Calu3 (cell line): Measurements from ENCODE around the gene CASP9. TPM values are rescaled to one million over a fixed set of nuclear protein-coding genes. Genes with fewer than 3 reads are reported as not detected.
"Not testable (repeated sequence)": the region's sequence is repeated elsewhere in the genome, so short reads cannot be mapped to it uniquely, and the experiment has no call there.

Experiments
- BruUV-seq: library from RNA; stranded (reverse); fragments of 400-500 nt; replicated peaks from 2 replicates; lab custom pipeline; 2021; lab: Mats Ljungman, UMichigan
- CTCF ChIA-PET: fragments of 300-600 bp; sonication (Branson Sonifier 250); formaldehyde crosslinking; loops from one replicate; lab custom pipeline; 2022; ENCODE audit warnings: antibody characterized with exemption; lab: Charles Lee
- DNase-seq: peaks from one replicate; pipeline ENCODE4 v3.0.0; 2022
- H3K27ac Mint-ChIP-seq: one replicate; pipeline ENCODE4 v1.8.0; 2022; ENCODE audit warnings: mixed read lengths; ENCODE audit not compliant: unreplicated experiment
- H3K27me3 Mint-ChIP-seq: one replicate; pipeline ENCODE4 v1.8.0; 2022; ENCODE audit warnings: mixed read lengths; ENCODE audit not compliant: unreplicated experiment
- H3K36me3 Mint-ChIP-seq: one replicate; pipeline ENCODE4 v1.8.0; 2022; ENCODE audit warnings: mild to moderate bottlenecking, moderate library complexity, mixed read lengths; ENCODE audit not compliant: insufficient read depth, unreplicated experiment
- H3K4me1 Mint-ChIP-seq: one replicate; pipeline ENCODE4 v1.8.0; 2022; ENCODE audit warnings: mild to moderate bottlenecking, low read depth, mixed read lengths; ENCODE audit not compliant: unreplicated experiment
- H3K4me3 Mint-ChIP-seq: one replicate; pipeline ENCODE4 v1.8.0; 2022; ENCODE audit warnings: mild to moderate bottlenecking, low read depth, moderate library complexity, mixed read lengths; ENCODE audit not compliant: unreplicated experiment
- H3K9me3 Mint-ChIP-seq: one replicate; pipeline ENCODE4 v1.8.0; 2022; ENCODE audit warnings: low read depth, mixed read lengths; ENCODE audit not compliant: unreplicated experiment
- CTCF ChIP-seq: fragments of 200-600 bp; IDR thresholded peaks from one replicate; pipeline ENCODE4 v1.8.0; 2022; ENCODE audit warnings: antibody characterized with exemption; ENCODE audit not compliant: unreplicated experiment
- intact Hi-C: fragments of 100-400 bp; cut with micrococcal nuclease; formaldehyde crosslinking; loops from one replicate; pipeline ENCODE4 v1.10.0; 2022; ENCODE audit not compliant: unreplicated experiment
- total RNA-seq: library from RNA; stranded (reverse); gene quantifications from 2 replicates; pipeline ENCODE4 v1.2.3, GENCODE V29; 2022

Gene CASP9
- total RNA-seq, 1 experiment from 2014 or later, result 8.4 TPM

GRCh38 chr1:15460708-15461095 lies 63.3 kb downstream of the CASP9 start:
- no peak for DNase-seq
- intact Hi-C loops, result no loop called here
- Mint-ChIP-seq H3K4me1 (no peaks in the 10 kb centered on the region), H3K27me3 (no peaks in the 10 kb centered on the region), H3K27ac (no peak overlapping the region), H3K4me3 (no peak overlapping the region), H3K9me3 (no peaks in the 10 kb centered on the region), H3K36me3 (no peaks in the 10 kb centered on the region)
- BruUV-seq, result no TSS peak
- CTCF ChIA-PET, result interaction anchor here (0.7 kb wide), 1 partner anchor 362 kb away, joined by 4 read pairs; no protein-coding TSS in a partner anchor
- TF ChIP-seq CTCF, result no peak

DNA sequence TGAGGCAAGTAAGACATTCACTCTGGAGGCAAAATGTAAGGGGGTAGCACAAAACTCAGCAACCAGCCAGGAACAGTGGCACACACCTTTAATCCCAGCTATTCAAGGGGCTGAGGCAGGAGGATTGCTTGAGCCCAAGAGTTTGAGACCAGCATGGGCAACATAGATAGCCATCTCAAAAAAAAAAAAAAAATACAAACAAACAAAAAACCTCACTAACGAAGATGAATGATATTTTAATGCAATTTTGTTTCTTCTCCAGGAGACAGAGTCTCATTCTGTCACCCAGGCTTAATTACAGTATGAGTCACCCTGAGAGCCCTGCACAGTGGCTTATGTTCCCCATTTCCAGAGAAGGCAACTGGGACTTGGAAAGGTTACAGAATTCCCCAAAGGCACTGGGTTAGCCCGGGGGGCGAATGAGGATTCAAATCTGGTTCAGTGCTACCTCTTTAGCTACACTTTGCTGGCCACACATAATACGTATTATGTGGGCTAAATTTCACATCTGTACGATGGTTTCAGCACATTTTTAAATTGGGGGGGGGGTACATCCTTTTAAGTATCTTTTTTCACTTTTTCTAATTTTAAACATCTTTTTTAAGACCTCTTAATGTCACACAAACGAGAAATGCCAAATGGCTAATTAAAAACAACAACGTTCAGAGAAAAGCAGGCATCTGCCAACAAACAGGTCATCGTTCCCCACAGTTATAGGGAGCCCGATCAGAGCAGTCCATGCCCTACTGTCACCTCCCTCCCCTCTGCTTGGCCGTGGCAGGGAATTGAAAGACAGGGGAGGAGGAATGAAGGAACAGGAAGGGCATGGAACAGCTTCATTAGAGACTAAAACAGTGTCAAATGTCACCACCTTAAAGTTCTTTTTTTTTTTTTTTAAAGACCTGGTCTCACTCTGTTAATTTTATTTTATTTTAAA lies 64.0 kb downstream of the CASP9 start:
- CTCF ChIA-PET, result interaction anchor here (0.7 kb wide), 1 partner anchor 361 kb away, joined by 4 read pairs; no protein-coding TSS in a partner anchor
- Mint-ChIP-seq H3K9me3 (no peaks in the 10 kb centered on the region), H3K36me3 (no peaks in the 10 kb centered on the region), H3K27me3 (no peaks in the 10 kb centered on the region), H3K4me3 (no peak overlapping the region), H3K4me1 (no peaks in the 10 kb centered on the region), H3K27ac (no peak overlapping the region)
- TF ChIP-seq CTCF, result no peak
- DNase-seq, result no peak
- BruUV-seq, result no TSS peak
- intact Hi-C loops, result no loop called here

- H3K9me3 Mint-ChIP-seq, H3K4me3 Mint-ChIP-seq, H3K27me3 Mint-ChIP-seq, H3K27ac Mint-ChIP-seq, intact Hi-C loops, H3K36me3 Mint-ChIP-seq, DNase-seq, H3K4me1 Mint-ChIP-seq, CTCF ChIA-PET, BruUV-seq: not testable (repeated sequence)
Observed at GRCh38 chr1:15458388-15458787, 65.6 kb downstream of the CASP9 start.

GRCh38 chr1:15457585-15457984 lies 66.4 kb downstream of the CASP9 start:
- no peaks in the 10 kb centered on the region for H3K27me3 Mint-ChIP-seq
- H3K4me1 Mint-ChIP-seq, result no peaks in the 10 kb centered on the region
- no peak overlapping the region for H3K4me3 Mint-ChIP-seq
- no peaks in the 10 kb centered on the region for H3K9me3 Mint-ChIP-seq
- no peak overlapping the region for H3K27ac Mint-ChIP-seq
- no peak for TF ChIP-seq CTCF
- intact Hi-C loops, result no loop called here
- no peaks in the 10 kb centered on the region for H3K36me3 Mint-ChIP-seq
- CTCF ChIA-PET, result no interaction called here
- no TSS peak for BruUV-seq
- no peak for DNase-seq
